ENCODE measurements around the gene USP17L20.
"Not testable (repeated sequence)": the region's sequence is repeated elsewhere in the genome, so short reads cannot be mapped to it uniquely, and the experiment has no call there.

USP17L20 gene

GRCh38 chr4:9257824-9258223 lies at the start of gene USP17L20:
TSS of gene USP17L20 (plus strand) at chr4:9258124. CDS start at chr4:9258124, 0 bp downstream.
- DNase-seq (ENCODE audit: low read depth); H3K4me3 ChIP-seq (ENCODE audit: control insufficient read depth, low read depth, low read length): not testable (repeated sequence)

- DNase-seq (ENCODE audit: low read depth); H3K4me3 ChIP-seq (ENCODE audit: control insufficient read depth, low read depth, low read length): not testable (repeated sequence)
These were observed 47.6 kb upstream of the USP17L20 start, which contains the start of gene USP17L10 for GRCh38 chr4:9210357-9210756. TSS of gene USP17L10 (plus strand) at chr4:9210657. CDS start at chr4:9210657, 0 bp downstream.

- H3K4me3 ChIP-seq (ENCODE audit: control insufficient read depth, low read depth, low read length); DNase-seq (ENCODE audit: low read depth): not testable (repeated sequence)
These were observed 43.2 kb upstream of the USP17L20 start for GRCh38 chr4:9214701-9215100.

- DNase-seq (ENCODE audit: low read depth); H3K4me3 ChIP-seq (ENCODE audit: control insufficient read depth, low read depth, low read length): not testable (repeated sequence)
These were observed 42.8 kb upstream of the USP17L20 start, which contains the start of gene USP17L11 for GRCh38 chr4:9215105-9215504. TSS of gene USP17L11 (plus strand) at chr4:9215405. CDS start at chr4:9215405, 0 bp downstream.

GRCh38 chr4:9219852-9220251 lies 38.1 kb upstream of the USP17L20 start, which contains the start of gene USP17L12:
TSS of gene USP17L12 (plus strand) at chr4:9220152. CDS start at chr4:9220152, 0 bp downstream.
- H3K4me3 ChIP-seq (ENCODE audit: control insufficient read depth, low read depth, low read length); DNase-seq (ENCODE audit: low read depth): not testable (repeated sequence)

- not testable (repeated sequence) for DNase-seq (ENCODE audit: low read depth); H3K4me3 ChIP-seq (ENCODE audit: control insufficient read depth, low read depth, low read length)
These were observed 33.3 kb upstream of the USP17L20 start, which contains the start of gene USP17L13 for GRCh38 chr4:9224596-9224995. TSS of gene USP17L13 (plus strand) at chr4:9224896. CDS start at chr4:9224896, 0 bp downstream.

GRCh38 chr4:9230249-9230648 lies 27.7 kb upstream of the USP17L20 start:
- not testable (repeated sequence) for DNase-seq (ENCODE audit: low read depth); H3K4me3 ChIP-seq (ENCODE audit: control insufficient read depth, low read depth, low read length)

- DNase-seq (ENCODE audit: low read depth) = not testable (repeated sequence)
These were observed 23.8 kb upstream of the USP17L20 start, which contains the start of gene USP17L15 for GRCh38 chr4:9234085-9234484. TSS of gene USP17L15 (plus strand) at chr4:9234385. CDS start at chr4:9234385, 0 bp downstream.

GRCh38 chr4:9238461-9238860 lies 19.5 kb upstream of the USP17L20 start:
- H3K4me3 ChIP-seq (ENCODE audit: control insufficient read depth, low read depth, low read length); DNase-seq (ENCODE audit: low read depth): not testable (repeated sequence)

More at GRCh38 chr4:9234085-9234484, 23.8 kb upstream of the USP17L20 start, which contains the start of gene USP17L15:
- not testable (repeated sequence) for H3K4me3 ChIP-seq (ENCODE audit: control insufficient read depth, low read depth, low read length)

GRCh38 chr4:9243579-9243978 lies 14.3 kb upstream of the USP17L20 start, which contains the start of gene USP17L17:
TSS of gene USP17L17 (plus strand) at chr4:9243879. CDS start at chr4:9243879, 0 bp downstream.
- not testable (repeated sequence) for DNase-seq (ENCODE audit: low read depth); H3K4me3 ChIP-seq (ENCODE audit: control insufficient read depth, low read depth, low read length)

- not testable (repeated sequence) for H3K4me3 ChIP-seq (ENCODE audit: control insufficient read depth, low read depth, low read length); DNase-seq (ENCODE audit: low read depth)
These were observed 9.8 kb upstream of the USP17L20 start, which contains the start of gene USP17L18 for GRCh38 chr4:9247953-9248680. TSS of gene USP17L18 (plus strand) at chr4:9248630. CDS start at chr4:9248630, 0 bp downstream.

GRCh38 chr4:9253078-9253477 lies 4.8 kb upstream of the USP17L20 start, which contains the start of gene USP17L19:
TSS of gene USP17L19 (plus strand) at chr4:9253378. CDS start at chr4:9253378, 0 bp downstream.
- not testable (repeated sequence) for DNase-seq (ENCODE audit: low read depth); H3K4me3 ChIP-seq (ENCODE audit: control insufficient read depth, low read depth, low read length)

- DNase-seq (ENCODE audit: low read depth); H3K4me3 ChIP-seq (ENCODE audit: control insufficient read depth, low read depth, low read length): not testable (repeated sequence)
These were observed 4.6 kb downstream of the USP17L20 start, which contains the start of gene USP17L21 for GRCh38 chr4:9262572-9262971. TSS of gene USP17L21 (plus strand) at chr4:9262872. CDS start at chr4:9262872, 0 bp downstream.

- not testable (repeated sequence) for H3K4me3 ChIP-seq (ENCODE audit: control insufficient read depth, low read depth, low read length); DNase-seq (ENCODE audit: low read depth)
These were observed 9.4 kb downstream of the USP17L20 start, which contains the start of gene USP17L22 for GRCh38 chr4:9267319-9267718. TSS of gene USP17L22 (plus strand) at chr4:9267619. CDS start at chr4:9267619, 0 bp downstream.

- not testable (repeated sequence) for H3K4me3 ChIP-seq (ENCODE audit: control insufficient read depth, low read depth, low read length); DNase-seq (ENCODE audit: low read depth)
These were observed 13.8 kb downstream of the USP17L20 start for GRCh38 chr4:9271719-9272118.

Data from fibroblast of mammary gland (primary cell).